ENCODE results near the gene EFCAB5. TPM values are rescaled to one million over a fixed set of nuclear protein-coding genes. Genes with fewer than 3 reads are reported as not detected.
"Not testable (repeated sequence)": the region's sequence is repeated elsewhere in the genome, so short reads cannot be mapped to it uniquely, and the experiment has no call there.

Gene EFCAB5
- total RNA-seq, 1 donor from 2014 or later = not detected

DNA sequence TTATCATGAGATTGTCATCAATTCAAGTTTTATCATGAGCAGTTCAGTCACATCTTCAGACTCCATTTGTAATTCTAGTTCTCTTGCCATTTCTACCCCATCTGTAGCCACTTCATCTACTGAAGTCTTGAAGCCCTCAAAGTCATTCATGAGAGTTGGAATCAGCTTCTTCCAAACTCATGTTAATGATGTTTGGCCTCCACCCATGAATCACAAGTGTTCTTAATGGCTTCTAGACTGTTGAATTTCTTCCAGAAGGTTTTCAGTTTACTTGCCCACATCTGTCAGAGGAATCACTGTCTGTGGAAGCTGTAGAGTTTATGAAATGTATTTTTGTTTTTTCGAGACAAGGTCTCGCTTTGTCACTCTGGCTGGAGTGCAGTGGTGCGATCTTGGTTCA is 191.2 kb downstream of the EFCAB5 start:
- no peak for TF ChIP-seq CTCF (IDR thresholded peaks at IDR 0.05; ENCODE audit: insufficient read depth, low read length, severe bottlenecking)
- no peaks in the 10 kb centered on the region for H3K27me3 ChIP-seq (ENCODE audit: control insufficient read depth, insufficient read depth, low read length)
- no peak for FAIRE-seq
- peaks cover 6% of the 10 kb centered on the region for H3K36me3 ChIP-seq (ENCODE audit: control insufficient read depth, insufficient read depth, low read length)
- DNase-seq (ENCODE audit: low read depth) = no peak
- H3K4me3 ChIP-seq (ENCODE audit: low read depth, low read length) = no peak overlapping the region

DNA sequence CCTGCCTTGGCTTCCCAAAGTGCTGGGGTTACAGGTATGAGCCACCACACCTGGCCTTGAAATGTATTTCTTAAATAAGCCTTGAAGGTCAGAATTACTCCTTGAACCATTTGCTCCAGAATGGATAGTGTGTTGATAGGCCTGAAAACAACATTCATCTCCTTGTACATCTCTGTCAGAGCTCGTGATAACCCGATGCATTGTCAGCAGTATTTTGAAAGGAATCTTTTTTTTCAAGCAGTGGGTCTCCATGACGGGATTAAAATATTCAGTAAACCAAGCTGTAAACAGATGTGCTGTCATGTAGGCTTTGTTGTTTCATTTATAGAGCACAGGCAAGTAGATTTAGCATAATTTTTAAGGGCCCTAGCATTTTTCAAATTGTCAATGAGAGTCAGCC is 191.8 kb downstream of the EFCAB5 start:
- no peak for TF ChIP-seq CTCF (IDR thresholded peaks at IDR 0.05; ENCODE audit: insufficient read depth, low read length, severe bottlenecking)
- H3K27me3 ChIP-seq (ENCODE audit: control insufficient read depth, insufficient read depth, low read length) = no peaks in the 10 kb centered on the region
- no peak for FAIRE-seq
- H3K4me3 ChIP-seq (ENCODE audit: low read depth, low read length) = no peak overlapping the region
- peaks cover 4% of the 10 kb centered on the region for H3K36me3 ChIP-seq (ENCODE audit: control insufficient read depth, insufficient read depth, low read length)
- DNase-seq (ENCODE audit: low read depth) = no peak

DNA sequence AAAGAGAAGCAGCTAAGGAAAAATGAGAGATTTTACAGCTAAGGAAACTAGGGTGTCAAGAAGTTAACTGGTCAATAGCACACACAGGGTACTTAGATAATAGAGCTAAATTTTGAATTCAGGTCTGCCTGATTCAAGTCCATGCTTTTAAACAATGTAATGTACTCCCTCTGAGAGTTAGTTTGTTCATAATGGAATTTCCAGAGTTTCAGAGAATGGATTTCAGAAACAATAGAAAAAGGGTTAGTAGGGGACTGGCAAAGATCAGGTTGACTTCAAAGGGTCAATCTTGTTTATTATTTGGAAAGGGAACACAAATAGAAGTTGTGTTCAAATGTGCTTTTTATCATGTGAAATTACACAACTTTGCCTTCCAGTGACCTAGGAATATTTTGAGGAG is 193.1 kb downstream of the EFCAB5 start:
- no peak for DNase-seq (ENCODE audit: low read depth)
- Histone ChIP-seq H3K36me3 (ENCODE audit: control insufficient read depth, insufficient read depth, low read length) (peaks cover 4% of the 10 kb centered on the region), H3K4me3 (ENCODE audit: low read depth, low read length) (no peak overlapping the region), H3K27me3 (ENCODE audit: control insufficient read depth, insufficient read depth, low read length) (no peaks in the 10 kb centered on the region)
- no peak for FAIRE-seq
- no peak for TF ChIP-seq CTCF (IDR thresholded peaks at IDR 0.05; ENCODE audit: insufficient read depth, low read length, severe bottlenecking)

DNA sequence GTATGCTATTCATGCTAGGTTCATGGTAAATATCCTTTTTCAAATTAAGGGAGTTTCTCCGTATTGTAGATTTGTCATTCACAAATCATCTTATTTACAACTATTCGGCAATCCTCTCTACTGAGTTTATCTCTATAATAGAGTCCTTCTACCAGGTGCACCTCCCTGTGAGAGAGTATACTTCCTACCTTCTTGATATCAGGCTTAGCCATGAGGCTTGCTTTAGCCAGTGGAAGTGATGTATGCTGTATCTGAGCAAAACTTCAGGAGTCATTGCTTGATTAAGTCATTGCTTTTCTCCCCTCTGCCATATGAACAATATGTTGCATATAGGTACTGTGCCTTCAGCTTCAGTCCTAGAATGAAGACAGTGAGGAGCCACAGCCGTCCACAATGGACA is 195.7 kb downstream of the EFCAB5 start:
- no peak for FAIRE-seq
- H3K36me3 ChIP-seq (ENCODE audit: control insufficient read depth, insufficient read depth, low read length) = peaks cover 2% of the 10 kb centered on the region

GRCh38 chr17:30147860-30148259 is 206.4 kb downstream of the EFCAB5 start:
- DNase-seq (ENCODE audit: low read depth) = peak; percentile 52
- FAIRE-seq; H3K27me3 ChIP-seq (ENCODE audit: control insufficient read depth, insufficient read depth, low read length); H3K4me3 ChIP-seq (ENCODE audit: low read depth, low read length); H3K36me3 ChIP-seq (ENCODE audit: control insufficient read depth, insufficient read depth, low read length): not testable (repeated sequence)

More for the DNA sequence above, 195.7 kb downstream of the EFCAB5 start:
- Histone ChIP-seq H3K27me3 (ENCODE audit: control insufficient read depth, insufficient read depth, low read length) (no peaks in the 10 kb centered on the region), H3K4me3 (ENCODE audit: low read depth, low read length) (no peak overlapping the region)
- TF ChIP-seq CTCF (IDR thresholded peaks at IDR 0.05; ENCODE audit: insufficient read depth, low read length, severe bottlenecking) = no peak
- DNase-seq (ENCODE audit: low read depth) = no peak

- DNase-seq (ENCODE audit: low read depth) (no peak), FAIRE-seq (no peak)
- no peak for TF ChIP-seq CTCF (IDR thresholded peaks at IDR 0.05; ENCODE audit: insufficient read depth, low read length, severe bottlenecking)
- Histone ChIP-seq H3K36me3 (ENCODE audit: control insufficient read depth, insufficient read depth, low read length) (no peaks in the 10 kb centered on the region), H3K4me3 (ENCODE audit: low read depth, low read length) (no peak overlapping the region), H3K27me3 (ENCODE audit: control insufficient read depth, insufficient read depth, low read length) (no peaks in the 10 kb centered on the region)
These were observed 206.9 kb downstream of the EFCAB5 start for GRCh38 chr17:30148376-30148775.

Measured in bronchial epithelial cell (primary cell).